H1 (cell line): ENCODE data around the gene MSANTD7. TPM values are rescaled to one million over a fixed set of nuclear protein-coding genes. Genes with fewer than 3 reads are reported as not detected.

ENCODE experiments used
- CTCF ChIA-PET: fragments of 300-600 bp; sonication (Branson Sonifier 250); formaldehyde crosslinking; loops from one replicate; lab custom pipeline; 2021; ENCODE audit not compliant: partially characterized antibody; lab: Charles Lee
- POLR2A ChIA-PET: fragments of 300-600 bp; sonication (Branson Sonifier 250); formaldehyde crosslinking; loops from one replicate; lab custom pipeline; 2021; ENCODE audit warnings: inconsistent platforms; ENCODE audit not compliant: partially characterized antibody; lab: Charles Lee
- DNase-seq, 2 experiments: peaks; one replicate each; pipeline versions ENCODE4 v3.0.0 to v3.0.0-alpha.2; 2010 to 2022; ENCODE audit warnings: low spot score in 2 of 2, low read depth in 1 of 2, mixed read lengths in 1 of 2
- FAIRE-seq: peaks from 2 replicates; lab custom pipeline; 2011; peaks lifted over from hg19 to GRCh38; lab: Jason Lieb, UNC
- H2AFZ ChIP-seq: 2 replicates; pipeline ENCODE4 v1.8.1; 2012; ENCODE audit warnings: low read length, inconsistent platforms
- H2AK5ac ChIP-seq: 2 replicates; pipeline ENCODE4 v1.6.1; 2013; ENCODE audit warnings: low read depth, low read length
- H2BK120ac ChIP-seq: replicated peaks from 2 replicates; pipeline ENCODE3; 2013; ENCODE audit warnings: low read depth, low read length, inconsistent platforms
- H2BK12ac ChIP-seq: 2 replicates; pipeline ENCODE4 v1.6.1; 2013; ENCODE audit warnings: low read depth, low read length
- H2BK15ac ChIP-seq: 2 replicates; pipeline ENCODE4 v1.6.1; 2013; ENCODE audit warnings: low read length
- H2BK20ac ChIP-seq: 2 replicates; pipeline ENCODE4 v1.6.1; 2013; ENCODE audit warnings: low read length
- H2BK5ac ChIP-seq: 2 replicates; pipeline ENCODE4 v1.6.1; 2013; ENCODE audit warnings: low read depth, low read length
- H3K14ac ChIP-seq: 2 replicates; pipeline ENCODE4 v1.6.1; 2013; ENCODE audit warnings: inconsistent platforms; ENCODE audit not compliant: insufficient read length
- H3K18ac ChIP-seq: 2 replicates; pipeline ENCODE4 v1.6.1; 2013; ENCODE audit warnings: low read length; ENCODE audit errors: extremely low read depth
- H3K23ac ChIP-seq: 2 replicates; pipeline ENCODE4 v1.6.1; 2013; ENCODE audit warnings: inconsistent platforms; ENCODE audit not compliant: insufficient read length
- H3K23me2 ChIP-seq: 2 replicates; pipeline ENCODE4 v1.6.1; 2013; ENCODE audit warnings: low read depth, low read length
- H3K27ac ChIP-seq: 2 replicates; pipeline ENCODE4 v1.6.1; 2011; ENCODE audit warnings: low read depth, low read length, inconsistent platforms
- H3K27me3 ChIP-seq, 4 experiments: replicated peaks in 1 of 4; 1 replicate in 1 of 4; 2 replicates in 3 of 4; pipeline versions ENCODE4 v1.6.1 to v1.8.1; 2011 to 2013; ENCODE audit warnings: low read length in 3 of 4, mild to moderate bottlenecking in 3 of 4, inconsistent platforms in 2 of 4, mixed read lengths in 2 of 4, moderate library complexity in 1 of 4; ENCODE audit not compliant: control insufficient read depth in 3 of 4, insufficient read depth in 3 of 4; ENCODE audit errors: extremely low read depth in 1 of 4
- H3K36me3 ChIP-seq, 4 experiments: 2 replicates each; pipeline versions ENCODE4 v1.6.1 to v1.8.1; 2011 to 2013; ENCODE audit warnings: mild to moderate bottlenecking in 4 of 4, low read length in 3 of 4, moderate library complexity in 2 of 4, control low read depth in 1 of 4, inconsistent platforms in 1 of 4; ENCODE audit not compliant: insufficient read depth in 4 of 4, control insufficient read depth in 2 of 4
- H3K4ac ChIP-seq: replicated peaks from 2 replicates; pipeline ENCODE3; 2013; ENCODE audit warnings: low read length, low read depth, mixed read lengths, inconsistent platforms; ENCODE audit not compliant: insufficient read length
- H3K4me1 ChIP-seq, 4 experiments: replicated peaks in 1 of 4; 1 replicate in 1 of 4; 2 replicates in 3 of 4; pipeline versions ENCODE4 v1.6.1 to v1.8.1; 2011 to 2013; ENCODE audit warnings: low read length in 3 of 4, inconsistent platforms in 2 of 4, mixed read lengths in 1 of 4; ENCODE audit not compliant: insufficient read depth in 4 of 4, control insufficient read depth in 3 of 4
- H3K4me2 ChIP-seq, 2 experiments: 2 replicates each; pipeline versions ENCODE4 v1.6.1 to v1.8.1; 2011 to 2013; ENCODE audit warnings: low read depth in 2 of 2, low read length in 2 of 2, control low read depth in 1 of 2, inconsistent platforms in 1 of 2, mild to moderate bottlenecking in 1 of 2; ENCODE audit not compliant: insufficient read depth in 1 of 2
- H3K4me3 ChIP-seq, 4 experiments: fragments of 200-600, 300-600 bp in 1 of 4; sonication (generic), shearing (Covaris generic), sonication (Bioruptor Twin) in 1 of 4; 2 replicates each; pipeline versions ENCODE4 v1.5.1 to v1.8.1; 2011 to 2016; ENCODE audit warnings: low read length in 4 of 4, low read depth in 3 of 4, control low read depth in 2 of 4, inconsistent platforms in 2 of 4, mild to moderate bottlenecking in 2 of 4, mixed read lengths in 1 of 4, moderate library complexity in 1 of 4; ENCODE audit not compliant: insufficient read depth in 2 of 4; ENCODE audit errors: extremely low read depth in 1 of 4
- H3K56ac ChIP-seq: replicated peaks from 2 replicates; pipeline ENCODE3; 2013; ENCODE audit warnings: low read depth, mild to moderate bottlenecking, mixed read lengths, low read length, inconsistent platforms; ENCODE audit not compliant: insufficient read length
- H3K79me1 ChIP-seq: 2 replicates; pipeline ENCODE4 v1.6.1; 2013; ENCODE audit warnings: low read depth, low read length, control low read depth
- H3K79me2 ChIP-seq, 2 experiments: 2 replicates each; pipeline versions ENCODE4 v1.6.1 to v1.8.1; 2012 to 2013; ENCODE audit warnings: low read length in 2 of 2, mild to moderate bottlenecking in 2 of 2, inconsistent platforms in 1 of 2; ENCODE audit not compliant: insufficient read depth in 2 of 2, control insufficient read depth in 1 of 2
- H3K9ac ChIP-seq, 4 experiments: replicated peaks in 1 of 4; 1 replicate in 1 of 4; 2 replicates in 3 of 4; pipeline versions ENCODE4 v1.6.1 to v1.8.1; 2011 to 2013; ENCODE audit warnings: low read depth in 3 of 4, low read length in 3 of 4, control low read depth in 2 of 4, mild to moderate bottlenecking in 2 of 4, moderate library complexity in 2 of 4, inconsistent platforms in 1 of 4; ENCODE audit errors: extremely low read depth in 1 of 4
- H3K9me3 ChIP-seq, 2 experiments: 2 replicates each; pipeline versions ENCODE4 v1.6.1 to v1.8.1; 2012 to 2013; ENCODE audit warnings: mild to moderate bottlenecking in 2 of 2, moderate library complexity in 2 of 2, control low read depth in 1 of 2, inconsistent platforms in 1 of 2, low read depth in 1 of 2, low read length in 1 of 2, mixed read lengths in 1 of 2; ENCODE audit not compliant: insufficient read depth in 2 of 2
- H4K20me1 ChIP-seq, 2 experiments: replicated peaks in 1 of 2; 2 replicates each; pipeline versions ENCODE3 to v1.8.1; 2011 to 2013; ENCODE audit warnings: inconsistent platforms in 2 of 2, low read length in 2 of 2, mild to moderate bottlenecking in 1 of 2; ENCODE audit not compliant: insufficient read depth in 2 of 2, control insufficient read depth in 1 of 2
- H4K5ac ChIP-seq: 2 replicates; pipeline ENCODE4 v1.6.1; 2013; ENCODE audit warnings: low read length, low read depth, mixed read lengths, inconsistent platforms; ENCODE audit not compliant: insufficient read length
- H4K8ac ChIP-seq: 2 replicates; pipeline ENCODE4 v1.8.0; 2013; ENCODE audit warnings: mild to moderate bottlenecking, moderate library complexity, low read length, inconsistent platforms; ENCODE audit not compliant: insufficient read depth; ENCODE audit errors: extremely low read depth
- H4K91ac ChIP-seq: replicated peaks from 2 replicates; pipeline ENCODE3; 2013; ENCODE audit warnings: low read length, mixed read lengths, inconsistent platforms; ENCODE audit not compliant: insufficient read length
- CHD2 ChIP-seq: IDR thresholded peaks from 2 replicates; pipeline ENCODE4 v1.6.1; 2012; ENCODE audit warnings: low read length, improper control_type of control experiment
- CREB1 ChIP-seq: IDR thresholded peaks from 2 replicates; pipeline ENCODE4 v1.6.1; 2012; ENCODE audit warnings: inconsistent platforms
- EGR1 ChIP-seq: IDR thresholded peaks from 2 replicates; pipeline ENCODE4 v1.6.1; 2011; ENCODE audit warnings: low read depth, low read length, borderline replicate concordance
- KDM4A ChIP-seq: IDR thresholded peaks from one replicate; pipeline ENCODE4 v1.7.1; 2012; ENCODE audit warnings: low read depth, mild to moderate bottlenecking, moderate library complexity, low read length, inconsistent platforms; ENCODE audit not compliant: severe bottlenecking
- PHF8 ChIP-seq: fragments of 200-600 bp; sonication (generic); conservative IDR thresholded peaks from 2 replicates; pipeline ENCODE4 v1.7.1; 2012; ENCODE audit warnings: low read depth, mild to moderate bottlenecking, inconsistent platforms, low read length, moderate library complexity
- POLR2AphosphoS5 ChIP-seq: IDR thresholded peaks from 2 replicates; pipeline ENCODE4 v1.6.1; 2011; ENCODE audit warnings: low read depth, low read length
- RBBP5 ChIP-seq: IDR thresholded peaks from 2 replicates; pipeline ENCODE4 v1.7.1; 2012; ENCODE audit warnings: low read depth, mild to moderate bottlenecking, inconsistent platforms, low read length, moderate library complexity, borderline replicate concordance
- SIN3A ChIP-seq, 2 experiments: IDR thresholded peaks in 1 of 2; conservative IDR thresholded peaks in 1 of 2; 2 replicates each; pipeline ENCODE4 v1.6.1; 2011 to 2012; ENCODE audit warnings: low read length in 2 of 2, improper control_type of control experiment in 1 of 2, low read depth in 1 of 2, mild to moderate bottlenecking in 1 of 2
- TCF12 ChIP-seq: IDR thresholded peaks from 2 replicates; pipeline ENCODE4 v1.6.1; 2011; ENCODE audit warnings: low read depth, mild to moderate bottlenecking, low read length
- USF2 ChIP-seq: IDR thresholded peaks from 2 replicates; pipeline ENCODE4 v1.6.1; 2011; ENCODE audit warnings: low read length, improper control_type of control experiment
- WGBS, 2 experiments: shearing (Covaris generic) in 1 of 2; methylation state at CpG; one replicate each; pipeline versions ENCODE4 v1.1.6 to v1.1.7; 2013 to 2015; ENCODE audit warnings: low lambda C conversion rate in 2 of 2, mixed read lengths in 2 of 2, inconsistent platforms in 1 of 2, low coverage in 1 of 2, missing lambda C conversion rate in 1 of 2; ENCODE audit not compliant: insufficient replicate concordance in 2 of 2, insufficient coverage in 1 of 2, insufficient read length in 1 of 2; ENCODE audit errors: extremely low coverage in 1 of 2, missing lambda C conversion rate in 1 of 2; 5-methylcytosine and 5-hydroxymethylcytosine counted together
- polyA plus RNA-seq, 7 experiments: library from polyadenylated mRNA; depleted of rRNA in 3 of 7; stranded (reverse) in 5 of 7; unstranded in 2 of 7; fragments of >200 nt in 5 of 7; fragments of 200-250 nt in 2 of 7; gene quantifications; 1 replicate in 5 of 7; 2 replicates in 1 of 7; 4 replicates in 1 of 7; pipeline versions ENCODE4 v1.2.1 to v1.2.3, GENCODE V29; 2011 to 2013; ENCODE audit warnings: missing spikeins in 2 of 7, mixed read lengths in 2 of 7
- total RNA-seq: library from RNA; stranded (reverse); fragmentation: NEBNext Ultra II Directional; extraction: Animal tissue kit (Norgen Biotek cat#: 25700); gene quantifications from 2 replicates; pipeline ENCODE4 v1.2.1, GENCODE V29; 2021

Gene MSANTD7
- total and polyA plus RNA-seq, 2 of the 8 experiments (the other 6 are each of a cell fraction or from before 2014, with no cell fraction given): 5.0 to 15.2 TPM

DNA sequence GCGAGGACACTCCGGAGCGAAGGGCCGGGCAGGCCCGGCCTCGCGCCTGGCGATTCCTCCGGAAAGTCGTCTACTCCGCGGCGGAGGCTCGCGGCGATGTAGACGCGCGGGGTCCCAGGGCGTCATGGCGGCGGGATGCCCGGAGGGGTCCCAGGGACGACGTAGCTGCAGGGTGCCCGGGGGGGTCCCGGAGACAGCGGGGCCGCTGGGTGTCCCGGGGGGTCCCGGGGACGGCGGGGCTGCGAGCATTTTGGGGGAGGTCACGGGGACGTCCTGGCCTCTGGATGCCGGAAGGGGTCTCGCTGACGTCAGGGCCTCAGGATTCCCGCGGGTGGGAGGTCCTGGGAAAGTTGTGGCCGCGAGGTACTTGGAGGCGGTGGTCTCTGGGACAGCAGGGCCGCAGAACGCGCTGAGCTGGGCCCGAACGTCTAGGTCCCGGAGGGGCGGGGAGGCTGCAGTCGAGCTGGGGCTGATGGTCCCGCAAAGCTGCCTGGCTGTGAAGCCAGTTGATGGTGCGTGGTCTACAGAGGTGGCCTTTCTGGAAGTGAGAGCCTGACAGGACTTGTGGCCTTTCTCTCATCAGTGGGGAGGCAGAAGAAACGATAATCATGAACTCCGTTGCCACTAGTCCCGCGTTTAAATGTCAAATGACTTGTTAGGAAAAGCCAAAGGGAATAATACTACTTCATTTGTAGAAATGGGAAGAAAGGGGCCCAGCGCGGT lies 637 bp downstream of the MSANTD7 start:
- Histone ChIP-seq H3K4me3 (peak overlapping the region; percentile 87 to 93 (median 91)), H3K79me2 (peaks cover 9 to 36% of the 10 kb centered on the region in 2 experiments), H3K4me1 (peaks cover 0 to 8% (median 3%) of the 10 kb centered on the region in 4 experiments; a peak in 3 of 7 replicates), H3K56ac (peak overlapping the region; percentile 91), H3K14ac (no peak overlapping the region), H2BK5ac (peak overlapping the region; percentile 95), H3K27me3 (no peaks in the 10 kb centered on the region), H4K5ac (peak overlapping the region; percentile 96), H3K18ac (peak overlapping the region; percentile 93), H3K4ac (no peak overlapping the region), H4K20me1 (peaks cover 3 to 8% of the 10 kb centered on the region in 2 experiments), H3K79me1 (peaks cover 3% of the 10 kb centered on the region; the same call in 1 of the 2 replicates), H2BK120ac (no peak overlapping the region), H3K9ac (peak overlapping the region; percentile 90 to 98 (median 94)), H4K91ac (peak overlapping the region; percentile 89), H3K9me3 (no peaks in the 10 kb centered on the region), H2BK15ac (no peak overlapping the region), H3K27ac (peak overlapping the region; percentile 91), H2AFZ (peak overlapping the region; percentile 63; the same call in 1 of the 2 replicates), H3K23me2 (peaks cover 2% of the 10 kb centered on the region), H4K8ac (peak overlapping the region; percentile 97; the same call in 1 of the 2 replicates), H2BK20ac (no peak overlapping the region), H2BK12ac (no peak overlapping the region), H3K36me3 (peaks cover 24 to 37% (median 28%) of the 10 kb centered on the region in 4 experiments), H3K23ac (no peak overlapping the region), H2AK5ac (0 out of 2 replicates have a peak overlapping the region, but pooled peaks have one; percentile 83), H3K4me2 (peak overlapping the region; percentile 79)
- CTCF ChIA-PET: interaction anchor here (0.6 to 3.0 kb wide), 6 partner anchors 10 to 302 kb away, joined by 3 to 19 read pairs (median 4); partner anchors contain the start of gene MEIG1
- 2% methylated on average over 33 of the region's 60 CpGs; no CpG with 5 or more reads in 1 of the 2 experiments for WGBS, 2 experiments
- FAIRE-seq: no peak
- POLR2A ChIA-PET: interaction anchor here (0.5 to 3.7 kb wide), 18 partner anchors 9 to 319 kb away, joined by 3 to 32 read pairs (median 6); partner anchors contain the start of genes DCLRE1C and SUV39H2
- DNase-seq: peak; percentile 13 to 74
- no peak for TF ChIP-seq USF2
- peak; percentile 14 to 49; a peak in 1 of 4 replicates for TF ChIP-seq SIN3A (conservative IDR thresholded peaks at IDR 0.05 in 1 of 2, IDR thresholded peaks at IDR 0.05 in 1 of 2; ENCODE audit: low read depth in 1 of 2, low read length in 2 of 2)
- TF ChIP-seq PHF8: 0 out of 2 replicates have a peak, but pooled peaks have one; percentile 30
- TF ChIP-seq CREB1: peak; percentile 73
- TF ChIP-seq TCF12: no peak
- 0 out of 2 replicates have a peak, but pooled peaks have one; percentile 50 for TF ChIP-seq POLR2AphosphoS5
- TF ChIP-seq RBBP5: peak; percentile 92
- TF ChIP-seq EGR1: no peak
- TF ChIP-seq CHD2: no peak
- TF ChIP-seq KDM4A: no peak
